K562 treated with DMSO at 1 percent for 24 hours (cell line): ENCODE data around the gene ARMC5. TPM values are rescaled to one million over a fixed set of nuclear protein-coding genes. Genes with fewer than 3 reads are reported as not detected.

ENCODE experiments used
- total RNA-seq: library from RNA; unstranded; fragments of 300-600 nt; gene quantifications from 2 replicates; pipeline ENCODE4 v1.2.3, GENCODE V29; 2022; ENCODE audit warnings: low read depth; ENCODE audit not compliant: insufficient read depth

ARMC5 gene
- 26.2 and 26.9 TPM in 2 replicates for total RNA-seq

GRCh38 chr16:31458844-31459686 is at the start of gene ARMC5:
ARMC5 (plus strand) TSS chr16:31459501; CDS start chr16:31459525, 24 bp downstream.

GRCh38 chr16:31428279-31428597 is 31.1 kb upstream of the ARMC5 start, which contains the start of gene COX6A2:
COX6A2 (minus strand) TSS chr16:31428360; CDS start chr16:31428325, 35 bp downstream.

DNA sequence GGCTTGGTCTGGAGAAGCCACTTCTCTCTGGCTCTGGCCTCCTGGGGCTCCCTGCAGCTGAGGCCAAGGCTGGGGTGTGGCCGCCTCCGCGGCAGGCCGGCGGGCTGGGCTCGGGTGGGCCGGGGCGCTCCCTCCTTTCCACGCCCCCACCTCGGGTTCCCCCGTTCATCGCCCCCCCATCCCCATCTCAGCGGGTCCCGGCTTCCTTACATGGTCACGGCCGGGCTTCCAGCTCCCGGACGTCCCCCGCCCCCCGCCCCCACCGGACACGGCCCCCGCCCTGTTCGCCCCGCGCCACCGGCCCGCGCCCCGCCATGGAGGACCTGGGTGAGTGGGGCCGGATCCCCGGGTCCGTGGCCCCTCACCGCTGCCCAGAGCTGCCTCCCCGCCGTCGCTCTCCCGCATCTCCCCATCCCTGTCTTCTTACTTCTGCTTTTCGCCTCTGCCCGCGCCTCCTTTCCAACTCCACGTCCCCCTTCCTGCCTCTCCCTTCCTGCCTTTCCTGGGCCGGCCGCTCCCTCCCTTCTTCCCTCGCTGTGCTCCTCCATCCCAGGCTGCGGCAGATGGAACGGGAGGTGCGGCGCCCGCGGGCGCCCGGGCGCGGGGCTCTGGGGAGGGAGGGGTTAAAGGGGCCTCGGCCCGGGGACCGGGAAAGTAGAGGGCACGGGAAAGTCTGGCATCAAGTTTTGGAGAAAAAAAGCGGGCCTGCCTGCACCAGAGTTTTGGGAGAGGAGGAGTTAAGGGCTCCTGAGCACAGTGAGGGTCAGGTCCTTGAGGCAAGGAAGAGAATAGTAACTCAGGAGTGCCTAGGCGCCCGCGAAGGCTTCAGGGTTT is 12.8 kb downstream of the ARMC5 start, which contains the start of gene TGFB1I1:
Gene TGFB1I1, plus strand, starts transcription at position 278 of the 834 bp plus-strand sequence. Its CDS starts 37 bp downstream, at position 315.

GRCh38 chr16:31483081-31483480 is 23.8 kb downstream of the ARMC5 start, which contains the start of gene SLC5A2:
SLC5A2 (plus strand) TSS chr16:31483123; CDS start chr16:31483137, 14 bp downstream.

DNA sequence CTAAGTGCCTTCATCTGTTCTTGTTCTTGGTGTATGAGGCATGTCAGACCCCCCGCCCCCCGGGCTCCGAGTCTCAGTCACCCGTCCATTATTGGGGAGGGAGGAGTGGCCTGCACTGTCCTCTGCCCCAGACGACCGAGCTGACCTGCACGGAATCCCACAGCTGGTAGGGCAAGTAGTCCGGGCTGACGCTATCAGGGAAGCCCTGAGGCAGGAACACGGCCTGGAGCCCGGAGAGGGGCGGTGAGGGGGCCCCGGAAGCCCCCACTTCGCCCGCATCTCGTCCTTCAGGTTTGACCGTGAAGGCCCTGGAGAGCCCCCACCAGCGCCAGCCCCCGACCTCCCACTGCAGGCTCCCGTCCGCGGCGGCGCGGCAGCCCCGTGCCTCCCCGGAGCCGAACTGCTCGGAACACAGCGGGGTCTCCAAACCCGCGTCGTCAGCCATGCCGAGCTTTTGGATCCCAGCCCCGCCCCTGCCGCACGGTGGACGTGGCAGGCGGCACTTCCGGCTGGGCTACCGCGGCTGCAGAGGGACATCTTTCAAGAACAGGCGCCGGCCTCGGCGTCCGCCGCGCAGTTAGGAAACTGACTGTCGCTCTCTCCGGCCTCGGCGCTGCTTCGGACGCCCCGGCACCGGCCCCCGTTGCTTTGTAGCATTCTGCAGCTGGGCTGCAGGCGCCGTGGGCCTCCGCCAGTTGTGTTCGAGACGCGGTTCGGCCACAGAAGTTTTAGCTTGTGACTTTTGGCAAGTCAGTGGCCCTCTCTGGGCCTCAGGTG is 48.8 kb downstream of the ARMC5 start, which contains the start of gene RUSF1:
Gene RUSF1, minus strand, starts transcription at position 463 of the 777 bp plus-strand sequence. Its CDS starts 18 bp downstream, at position 445.

Other genes with a start within 250 kb of the ARMC5 start
- 0.02 TPM in 1 of 2 replicates, not detected in the other for gene TRIM72, start 245.4 kb upstream of the ARMC5 start, total RNA-seq
- gene PYDC1, start 242.4 kb upstream of the ARMC5 start, total RNA-seq: not detected in 2 replicates
- gene ITGAM, start 199.5 kb upstream of the ARMC5 start, total RNA-seq: 3.6 and 5.1 TPM in 2 replicates
- 0.44 and 0.50 TPM in 2 replicates for gene ITGAX, start 104.3 kb upstream of the ARMC5 start, total RNA-seq
- gene ITGAD, start 66.2 kb upstream of the ARMC5 start, total RNA-seq: not detected in 2 replicates
- gene COX6A2, start 31.1 kb upstream of the ARMC5 start, total RNA-seq: not detected in 2 replicates
- 0.38 and 0.90 TPM in 2 replicates for gene ZNF843, start 16.7 kb upstream of the ARMC5 start, total RNA-seq
- 0.95 and 4.6 TPM in 2 replicates for gene TGFB1I1, start 12.7 kb downstream of the ARMC5 start, total RNA-seq
- 3.9 and 4.9 TPM in 2 replicates for gene SLC5A2, start 23.6 kb downstream of the ARMC5 start, total RNA-seq
- gene RUSF1, start 48.9 kb downstream of the ARMC5 start, total RNA-seq: 74.8 and 82.3 TPM in 2 replicates
- gene AHSP, start 68.4 kb downstream of the ARMC5 start, total RNA-seq: 4.4 and 6.0 TPM in 2 replicates